Smooth muscle cell of bladder (primary cell): ENCODE data around the gene CTAG1B. TPM values are rescaled to one million over a fixed set of nuclear protein-coding genes. Genes with fewer than 3 reads are reported as not detected.

Experiments
- total RNA-seq: library from RNA; depleted of rRNA; stranded (reverse); fragments of >200 nt; gene quantifications from 2 replicates; pipeline ENCODE4 v1.2.3, GENCODE V29; 2014

CTAG1B gene
- total RNA-seq = not detected in 2 replicates

DNA sequence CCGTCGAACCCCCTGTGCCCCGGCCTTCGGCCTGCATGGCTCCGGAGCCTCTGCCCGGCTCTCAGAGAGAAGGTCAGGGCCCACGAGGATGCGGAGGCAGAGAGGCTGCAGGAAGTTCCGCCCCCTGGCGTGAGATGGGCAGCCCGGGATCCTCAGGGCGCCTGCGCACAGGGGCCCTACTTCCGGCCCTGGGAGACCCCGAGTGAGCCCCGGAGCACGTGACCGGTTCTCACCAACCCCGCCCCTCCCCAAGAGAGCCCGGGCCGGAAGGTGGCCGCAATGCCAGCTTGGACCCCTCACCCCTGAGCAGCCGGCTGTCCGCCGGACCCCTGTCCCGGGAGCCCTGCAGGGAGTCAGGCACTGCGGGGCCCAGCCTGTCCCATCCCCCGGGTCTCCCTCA lies at the start of gene CTAG1B:
Gene CTAG1B (minus strand): TSS at position 101 of the 400 bp plus-strand sequence. CDS start 64 bp downstream, at position 37.

DNA sequence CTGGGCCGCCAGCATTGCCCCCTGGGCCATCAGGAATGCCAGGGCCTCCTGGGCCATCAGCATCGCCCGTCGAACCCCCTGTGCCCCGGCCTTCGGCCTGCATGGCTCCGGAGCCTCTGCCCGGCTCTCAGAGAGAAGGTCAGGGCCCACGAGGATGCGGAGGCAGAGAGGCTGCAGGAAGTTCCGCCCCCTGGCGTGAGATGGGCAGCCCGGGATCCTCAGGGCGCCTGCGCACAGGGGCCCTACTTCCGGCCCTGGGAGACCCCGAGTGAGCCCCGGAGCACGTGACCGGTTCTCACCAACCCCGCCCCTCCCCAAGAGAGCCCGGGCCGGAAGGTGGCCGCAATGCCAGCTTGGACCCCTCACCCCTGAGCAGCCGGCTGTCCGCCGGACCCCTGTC lies 34.3 kb upstream of the CTAG1B start, which contains the start of gene CTAG2:
Gene CTAG2 (minus strand): TSS at position 167 of the 400 bp plus-strand sequence. CDS start 64 bp downstream, at position 103.

DNA sequence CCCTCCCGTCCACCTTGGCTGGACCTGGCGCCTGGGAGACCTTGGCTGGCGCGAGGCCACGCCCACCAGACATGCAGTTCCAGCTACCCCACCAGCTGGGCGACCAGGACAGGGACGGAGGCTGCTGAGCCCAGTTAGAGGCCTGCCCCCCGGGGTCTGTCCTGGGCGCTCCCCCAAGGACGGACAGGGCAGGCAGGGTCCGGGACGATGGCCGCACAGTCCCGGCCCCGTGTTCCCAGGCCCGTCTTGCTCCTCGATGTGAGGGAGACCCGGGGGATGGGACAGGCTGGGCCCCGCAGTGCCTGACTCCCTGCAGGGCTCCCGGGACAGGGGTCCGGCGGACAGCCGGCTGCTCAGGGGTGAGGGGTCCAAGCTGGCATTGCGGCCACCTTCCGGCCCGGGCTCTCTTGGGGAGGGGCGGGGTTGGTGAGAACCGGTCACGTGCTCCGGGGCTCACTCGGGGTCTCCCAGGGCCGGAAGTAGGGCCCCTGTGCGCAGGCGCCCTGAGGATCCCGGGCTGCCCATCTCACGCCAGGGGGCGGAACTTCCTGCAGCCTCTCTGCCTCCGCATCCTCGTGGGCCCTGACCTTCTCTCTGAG lies 34.4 kb downstream of the CTAG1B start, which contains the start of gene CTAG1A:
Gene CTAG1A (plus strand): TSS at position 549 of the 599 bp plus-strand sequence. CDS start 74 bp downstream, outside the sequence.

Other genes with a start within 250 kb of the CTAG1B start
- gene FLNA, start 244.6 kb downstream of the CTAG1B start, total RNA-seq = 1,760 and 2,009 TPM in 2 replicates
- 20.9 and 21.5 TPM in 2 replicates for gene EMD, start 240.0 kb downstream of the CTAG1B start, total RNA-seq
- gene RPL10, start 220.9 kb downstream of the CTAG1B start, total RNA-seq = 2,454 and 2,688 TPM in 2 replicates
- gene DNASE1L1, start 210.0 kb downstream of the CTAG1B start, total RNA-seq = 65.9 and 68.6 TPM in 2 replicates
- gene TAFAZZIN, start 207.7 kb downstream of the CTAG1B start, total RNA-seq = 10.8 and 14.1 TPM in 2 replicates
- 46.6 and 57.0 TPM in 2 replicates for gene ATP6AP1, start 190.6 kb downstream of the CTAG1B start, total RNA-seq
- gene GDI1, start 182.1 kb downstream of the CTAG1B start, total RNA-seq = 58.6 and 81.1 TPM in 2 replicates
- gene FAM50A, start 175.1 kb downstream of the CTAG1B start, total RNA-seq = 101 and 107 TPM in 2 replicates
- 6.7 and 17.0 TPM in 2 replicates for gene PLXNA3, start 161.0 kb downstream of the CTAG1B start, total RNA-seq
- gene LAGE3, start 140.0 kb downstream of the CTAG1B start, total RNA-seq = 13.7 and 18.5 TPM in 2 replicates
- gene UBL4A, start 132.7 kb downstream of the CTAG1B start, total RNA-seq = 30.3 and 39.9 TPM in 2 replicates
- gene SLC10A3, start 128.7 kb downstream of the CTAG1B start, total RNA-seq = 11.8 and 22.7 TPM in 2 replicates
- 32.1 and 41.6 TPM in 2 replicates for gene FAM3A, start 103.0 kb downstream of the CTAG1B start, total RNA-seq
- 90.3 and 91.0 TPM in 2 replicates for gene G6PD, start 72.4 kb downstream of the CTAG1B start, total RNA-seq
- 13.4 and 13.7 TPM in 2 replicates for gene IKBKG, start 71.7 kb downstream of the CTAG1B start, total RNA-seq
- gene CTAG1A, start 34.1 kb downstream of the CTAG1B start, total RNA-seq = 0.18 TPM in 1 of 2 replicates, not detected in the other
- gene CTAG2, start 34.3 kb upstream of the CTAG1B start, total RNA-seq = not detected in 2 replicates
- 2.7 and 5.0 TPM in 2 replicates for gene GAB3, start 131.8 kb upstream of the CTAG1B start, total RNA-seq
- 24.7 and 36.7 TPM in 2 replicates for gene DKC1, start 143.6 kb upstream of the CTAG1B start, total RNA-seq
- gene MPP1, start 186.2 kb upstream of the CTAG1B start, total RNA-seq = 30.3 and 33.7 TPM in 2 replicates
- gene SMIM9, start 215.4 kb upstream of the CTAG1B start, total RNA-seq = not detected in 2 replicates